Sigmoid colon (tissue), 7 donors: ENCODE results near the gene PUS7. TPM values are rescaled to one million over a fixed set of nuclear protein-coding genes. Genes with fewer than 3 reads are reported as not detected.
A peak's percentile ranks its signal among the peaks of the same experiment; 100 is the strongest.

ENCODE experiments used
- DNase-seq: peaks from one replicate; pipeline ENCODE4 v3.0.0-alpha.2; 2019
- H3K27ac ChIP-seq, 4 donors: fragments of 200-600 bp; sonication (generic); one replicate each; pipeline ENCODE4 v1.5.1; 2016 to 2019; ENCODE audit warnings: mild to moderate bottlenecking in 1 of 4
- H3K27me3 ChIP-seq, 3 donors: fragments of 200-600 bp; sonication (generic); one replicate each; pipeline ENCODE4 v1.5.1; 2019; ENCODE audit warnings: mild to moderate bottlenecking in 1 of 3
- H3K36me3 ChIP-seq, 4 donors: fragments of 200-600 bp; sonication (generic); one replicate each; pipeline ENCODE4 v1.5.1; 2016 to 2019
- H3K4me1 ChIP-seq, 4 donors: fragments of 200-600 bp; sonication (generic); one replicate each; pipeline ENCODE4 v1.5.1; 2017 to 2019
- H3K4me3 ChIP-seq, 4 donors: fragments of 200-600 bp; sonication (generic); one replicate each; pipeline ENCODE4 v1.5.1; 2017 to 2019; ENCODE audit warnings: mild to moderate bottlenecking in 2 of 4, moderate library complexity in 1 of 4
- H3K9me3 ChIP-seq, 4 donors: fragments of 200-600 bp in 3 of 4; sonication (generic) in 3 of 4; one replicate each; pipeline versions ENCODE4 v1.5.1 to v1.6.1; 2013 to 2019
- CTCF ChIP-seq, 4 experiments: fragments of 450-650 bp in 3 of 4; fragments of 200-600 bp in 1 of 4; IDR thresholded peaks; one replicate each; pipeline ENCODE4 v1.5.1; 2016 to 2019; ENCODE audit warnings: antibody characterized with exemption in 4 of 4, mild to moderate bottlenecking in 3 of 4, moderate library complexity in 2 of 4
- EP300 ChIP-seq, 4 donors: sonication (generic); formaldehyde crosslinking; IDR thresholded peaks; one replicate each; pipeline ENCODE4 v1.6.1; 2017; ENCODE audit warnings: antibody characterized with exemption in 4 of 4
- POLR2A ChIP-seq, 2 donors: fragments of 450-650 bp; IDR thresholded peaks; one replicate each; pipeline ENCODE4 v1.6.1; 2016; ENCODE audit warnings: antibody characterized with exemption in 2 of 2, mild to moderate bottlenecking in 2 of 2, moderate library complexity in 2 of 2
- POLR2AphosphoS5 ChIP-seq, 4 donors: sonication (generic); formaldehyde crosslinking; IDR thresholded peaks; one replicate each; pipeline ENCODE4 v1.6.1; 2017; ENCODE audit warnings: antibody characterized with exemption in 4 of 4
- WGBS, 2 donors: extraction: QIAGEN DNeasy Blood & Tissue Kit; methylation state at CpG; one replicate each; pipeline ENCODE4 v1.1.7; 2013; 5-methylcytosine and 5-hydroxymethylcytosine counted together
- intact Hi-C: fragments of 100-400 bp; cut with DNase I; formaldehyde crosslinking; loops from one replicate; pipeline ENCODE4 v1.15.1; 2023
- polyA plus RNA-seq, 3 donors: library from polyadenylated mRNA; stranded (reverse); fragments of 200-250 nt; gene quantifications; one replicate each; pipeline ENCODE4 v1.2.3, GENCODE V29; 2013
- total RNA-seq, 4 donors: library from RNA; depleted of rRNA; stranded (reverse); fragments of >200 nt; gene quantifications; one replicate each; pipeline ENCODE4 v1.1.0, GENCODE V29; 2016
- donor health status: healthy with polysubstance abuse.
- donor health status: Bipolar disorder and iron deficiency.
- donor health status: healthy.

PUS7 gene
- total and polyA plus RNA-seq, 7 donors, result 1.6 to 9.1 (median 6.1) TPM

GRCh38 chr7:105489409-105489808 lies 32.7 kb downstream of the PUS7 start:
- no peak for DNase-seq
- 56 to 81% methylated on average over 3 of the region's 3 CpGs for WGBS, 2 donors
- Histone ChIP-seq H3K4me3 (no peak overlapping the region), H3K4me1 (peaks cover 0 to 14% (median 10%) of the 10 kb centered on the region in 4 donors), H3K27ac (no peak overlapping the region), H3K27me3 (no peaks in the 10 kb centered on the region), H3K36me3 (peaks cover 0 to 16% (median 2%) of the 10 kb centered on the region in 4 donors), H3K9me3 (no peaks in the 10 kb centered on the region)
- TF ChIP-seq CTCF (IDR thresholded peaks at IDR 0.05) (no peak), EP300 (IDR thresholded peaks at IDR 0.05) (no peak), POLR2AphosphoS5 (IDR thresholded peaks at IDR 0.05) (no peak), POLR2A (IDR thresholded peaks at IDR 0.05) (no peak)
- intact Hi-C loops, result no loop called here

GRCh38 chr7:105487579-105488571 lies 34.2 kb downstream of the PUS7 start:
- 59 to 74% methylated on average over 6 of the region's 6 CpGs for WGBS, 2 donors
- Histone ChIP-seq H3K9me3 (no peaks in the 10 kb centered on the region), H3K27me3 (no peaks in the 10 kb centered on the region), H3K4me3 (no peak overlapping the region), H3K36me3 (peaks cover 0 to 16% (median 2%) of the 10 kb centered on the region in 4 donors), H3K4me1 (peaks cover 0 to 9% (median under 1%) of the 10 kb centered on the region in 4 donors), H3K27ac (peak overlapping the region in 2 of 4 donors; percentile 21 to 31)
- no peak for DNase-seq
- intact Hi-C loops, result no loop called here
- TF ChIP-seq EP300 (IDR thresholded peaks at IDR 0.05), result no peak
- peak in 1 of 4 experiments; percentile 33 for TF ChIP-seq CTCF (IDR thresholded peaks at IDR 0.05)
- TF ChIP-seq POLR2A (IDR thresholded peaks at IDR 0.05), result no peak
- TF ChIP-seq POLR2AphosphoS5 (IDR thresholded peaks at IDR 0.05), result no peak

GRCh38 chr7:105480931-105481330 lies 41.1 kb downstream of the PUS7 start:
- Histone ChIP-seq H3K27ac (no peak overlapping the region), H3K4me3 (no peak overlapping the region), H3K27me3 (no peaks in the 10 kb centered on the region), H3K36me3 (peaks cover 0 to 14% (median 0%) of the 10 kb centered on the region in 4 donors), H3K9me3 (no peaks in the 10 kb centered on the region), H3K4me1 (no peaks in the 10 kb centered on the region)
- no peak for TF ChIP-seq EP300 (IDR thresholded peaks at IDR 0.05)
- WGBS, 2 donors, result 95 to 97% methylated on average over 4 of the region's 4 CpGs
- no peak for DNase-seq
- intact Hi-C loops, result no loop called here

- H3K36me3 ChIP-seq, result peaks cover 0 to 7% (median 0%) of the 10 kb centered on the region in 4 donors
- no peaks in the 10 kb centered on the region for H3K4me1 ChIP-seq
- no peak for DNase-seq
- no peak overlapping the region for H3K27ac ChIP-seq
- WGBS, 2 donors, result 83 to 95% methylated on average over 5 of the region's 5 CpGs
- TF ChIP-seq POLR2AphosphoS5 (IDR thresholded peaks at IDR 0.05), result no peak
- TF ChIP-seq EP300 (IDR thresholded peaks at IDR 0.05), result no peak
- TF ChIP-seq POLR2A (IDR thresholded peaks at IDR 0.05), result no peak
- no peak for TF ChIP-seq CTCF (IDR thresholded peaks at IDR 0.05)
- intact Hi-C loops, result no loop called here
- H3K4me3 ChIP-seq, result no peak overlapping the region
- no peaks in the 10 kb centered on the region for H3K9me3 ChIP-seq
- H3K27me3 ChIP-seq, result no peaks in the 10 kb centered on the region
These were observed 43.5 kb downstream of the PUS7 start for GRCh38 chr7:105478606-105479005.

- TF ChIP-seq EP300 (IDR thresholded peaks at IDR 0.05), result no peak
- WGBS, 2 donors, result 95 to 98% methylated on average over 2 of the region's 2 CpGs
- Histone ChIP-seq H3K36me3 (peaks cover 0 to 7% (median 0%) of the 10 kb centered on the region in 4 donors), H3K4me1 (no peaks in the 10 kb centered on the region), H3K9me3 (no peaks in the 10 kb centered on the region), H3K4me3 (no peak overlapping the region), H3K27ac (no peak overlapping the region), H3K27me3 (no peaks in the 10 kb centered on the region)
- intact Hi-C loops, result no loop called here
- no peak for DNase-seq
These were observed 44.2 kb downstream of the PUS7 start for GRCh38 chr7:105477908-105478307.
